ENCODE results near the gene ADAMTS10.
A peak's percentile ranks its signal among the peaks of the same experiment; 100 is the strongest.
"Not testable (repeated sequence)": the region's sequence is repeated elsewhere in the genome, so short reads cannot be mapped to it uniquely, and the experiment has no call there.

Gene ADAMTS10

DNA sequence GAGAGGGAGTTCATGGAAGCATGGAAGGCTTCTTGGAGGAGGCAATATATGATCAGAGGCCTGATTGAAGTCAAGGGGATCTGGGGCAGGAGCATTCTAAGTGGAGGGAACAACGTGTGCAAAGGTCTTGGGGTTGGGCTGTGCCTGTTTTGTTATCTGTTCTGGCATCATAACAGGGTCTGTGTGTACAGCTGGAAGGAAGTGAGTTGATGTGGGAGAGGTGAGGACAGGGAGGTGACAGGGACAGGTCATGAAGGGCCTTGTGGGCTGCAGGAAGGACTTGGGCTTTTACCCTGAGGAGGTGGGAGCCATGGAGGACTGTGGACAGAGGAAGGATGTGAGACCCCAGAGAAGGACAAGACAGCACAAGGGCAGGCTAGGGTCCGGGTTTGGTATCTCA, 18.7 kb upstream of the ADAMTS10 start:
- DNase-seq (ENCODE audit: low spot score) = no peak
- no peak for FAIRE-seq

DNA sequence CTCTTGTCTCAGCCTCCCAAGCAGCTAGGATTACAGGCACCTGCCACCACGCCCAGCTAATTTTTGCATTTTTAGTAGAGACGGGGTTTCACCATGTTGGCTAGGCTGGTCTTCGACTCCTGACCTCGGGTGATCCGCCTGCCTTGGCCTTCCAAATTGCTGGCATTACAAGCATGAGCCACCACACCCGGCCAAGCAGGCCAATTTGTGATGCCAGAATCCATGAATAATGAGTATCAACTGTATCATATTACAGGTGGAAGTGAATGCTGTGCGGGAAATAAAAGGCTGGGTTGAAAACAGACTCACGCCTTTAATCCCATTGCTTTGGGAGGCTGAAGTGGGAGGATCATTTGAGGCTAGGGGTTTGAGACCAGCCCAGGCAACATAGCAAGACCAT, 16.3 kb upstream of the ADAMTS10 start:
- FAIRE-seq (no peak), DNase-seq (ENCODE audit: low spot score) (no peak)

DNA sequence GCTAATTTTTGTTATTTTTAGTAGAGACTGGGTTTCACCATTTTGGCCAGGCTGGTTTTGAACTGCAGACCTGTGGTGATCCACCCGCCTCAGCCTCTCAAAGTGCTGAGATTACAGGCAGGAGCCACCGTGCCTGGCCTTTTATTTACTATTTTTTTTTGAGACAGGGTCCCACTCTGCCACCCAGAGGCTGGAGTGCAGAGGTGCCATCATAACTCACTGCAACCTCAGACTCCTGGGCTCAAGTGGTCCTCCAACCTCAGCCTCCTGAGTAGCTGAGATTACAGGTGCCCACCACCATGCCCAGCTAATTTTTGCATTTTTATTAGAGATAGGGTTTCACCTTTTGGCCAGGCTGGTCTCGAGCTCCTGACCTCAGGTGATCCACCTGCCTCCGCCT, 12.4 kb upstream of the ADAMTS10 start:
- FAIRE-seq; DNase-seq (ENCODE audit: low spot score): not testable (repeated sequence)

DNA sequence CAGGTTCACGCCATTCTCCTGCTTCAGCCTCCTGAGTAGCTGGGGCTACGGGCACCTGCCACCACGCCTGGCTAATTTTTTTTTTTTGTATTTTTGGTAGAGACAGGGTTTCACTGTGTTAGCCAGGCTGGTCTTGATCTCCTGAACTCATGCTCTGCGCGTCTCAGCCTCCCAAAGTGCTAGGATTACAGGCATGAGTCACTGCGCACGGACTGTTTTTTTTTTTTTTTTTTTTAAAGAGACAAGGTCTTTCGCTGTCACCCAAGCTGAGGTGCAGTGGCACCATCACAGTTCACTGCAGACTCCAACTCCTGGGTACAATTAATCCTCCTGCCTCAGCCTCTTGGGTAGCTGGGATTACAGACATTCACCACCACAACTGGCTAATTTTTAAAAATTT, 8.2 kb upstream of the ADAMTS10 start:
- FAIRE-seq = no peak
- no peak for DNase-seq (ENCODE audit: low spot score)

DNA sequence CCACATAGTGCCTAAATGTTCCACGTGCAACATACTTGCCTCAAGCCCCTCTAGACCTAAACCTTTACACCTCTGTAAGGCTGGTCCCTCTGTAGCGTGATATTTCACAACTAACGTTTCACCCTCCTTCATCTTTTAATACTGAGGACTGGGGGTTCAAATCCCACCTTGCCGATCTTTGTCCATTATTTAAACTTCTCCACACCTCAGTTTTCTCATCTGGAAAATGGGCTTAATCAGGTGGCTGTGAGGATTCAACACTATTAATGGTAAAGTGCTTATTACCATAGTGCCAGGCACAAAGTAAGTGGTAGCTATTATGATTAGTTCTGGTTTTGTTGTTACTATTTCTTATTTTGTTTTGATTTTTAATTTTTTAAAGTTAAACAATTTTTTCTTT, 7.5 kb upstream of the ADAMTS10 start:
- FAIRE-seq (no peak), DNase-seq (ENCODE audit: low spot score) (no peak)

DNA sequence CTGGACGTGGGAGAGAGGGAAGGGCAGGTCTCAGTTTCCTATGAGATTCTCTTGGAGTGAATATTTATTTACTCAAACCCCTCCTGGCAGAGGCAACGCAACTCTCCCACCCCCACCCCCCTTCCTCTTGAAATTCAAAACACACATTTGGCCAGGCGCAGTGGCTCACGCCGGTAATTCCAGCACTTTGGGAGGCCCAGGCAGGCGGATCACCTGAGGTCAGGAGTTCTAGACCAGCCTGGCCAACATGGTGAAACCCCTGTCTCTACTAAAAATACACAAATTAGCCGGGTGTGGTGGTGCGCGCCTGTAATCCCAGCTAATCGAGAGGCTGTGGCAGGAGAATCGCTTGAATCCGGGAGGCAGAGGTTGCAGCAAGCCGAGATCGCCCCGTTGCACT, 6.8 kb upstream of the ADAMTS10 start:
- not testable (repeated sequence) for FAIRE-seq; DNase-seq (ENCODE audit: low spot score)

DNA sequence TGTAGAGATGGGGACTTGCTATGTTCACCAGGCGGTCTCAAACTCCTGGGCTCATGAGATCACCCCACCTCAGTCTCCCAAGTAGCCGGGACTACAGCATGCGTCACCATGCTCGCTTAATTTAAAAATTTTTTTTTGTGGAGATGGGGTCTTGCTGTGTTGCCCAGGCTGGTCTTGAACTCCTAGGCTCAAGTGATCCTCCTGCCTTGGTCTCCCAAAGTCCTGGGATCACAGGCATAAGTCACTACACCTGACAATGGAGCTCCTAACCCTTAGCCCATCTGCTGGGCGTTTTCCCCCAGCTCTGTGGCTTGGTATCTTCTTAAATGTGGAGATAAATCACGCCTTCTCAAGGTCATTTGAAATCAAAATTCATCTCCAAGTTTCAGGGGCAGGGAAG, 6.3 kb upstream of the ADAMTS10 start:
- no peak for DNase-seq (ENCODE audit: low spot score)

DNA sequence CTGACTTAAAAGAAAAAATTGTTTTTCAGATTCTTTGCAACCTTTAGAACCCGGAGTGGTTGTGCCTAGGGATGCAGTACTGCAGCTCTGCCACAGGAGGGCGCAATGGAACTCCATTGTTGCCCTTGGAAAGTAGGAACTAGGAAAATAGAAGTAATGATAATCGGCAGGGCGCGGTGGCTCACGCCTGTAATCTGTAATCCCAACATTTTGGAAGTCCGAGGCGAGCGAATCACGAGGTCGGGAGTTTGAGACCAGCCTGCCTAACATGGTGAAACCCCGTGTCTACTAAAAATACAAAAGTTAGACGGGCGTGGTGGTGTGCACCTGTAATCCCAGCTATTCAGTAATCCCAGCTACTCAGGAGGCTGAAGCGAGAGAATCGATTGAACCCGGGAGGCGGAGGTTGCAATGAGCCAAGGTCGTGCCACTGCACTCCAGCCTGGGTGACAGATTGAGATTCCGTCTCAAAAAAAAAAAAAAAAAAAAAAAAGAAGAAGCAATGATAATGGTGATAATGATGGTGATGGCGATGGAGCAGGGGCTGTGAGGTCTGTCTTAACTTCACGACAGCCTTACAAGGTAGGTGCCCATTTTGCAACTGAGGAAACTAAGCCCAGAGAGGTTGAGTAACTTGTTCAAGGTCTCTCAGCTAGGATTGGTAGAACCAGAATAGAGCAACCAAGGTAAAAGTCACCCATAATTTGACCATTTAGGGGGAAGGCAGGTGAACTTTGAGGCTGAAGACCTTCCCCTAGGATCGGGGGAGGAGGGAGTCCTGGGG, 5.5 kb upstream of the ADAMTS10 start:
- no peak for FAIRE-seq
- no peak for DNase-seq (ENCODE audit: low spot score)

More for the DNA sequence above, 6.3 kb upstream of the ADAMTS10 start:
- FAIRE-seq = no peak

DNA sequence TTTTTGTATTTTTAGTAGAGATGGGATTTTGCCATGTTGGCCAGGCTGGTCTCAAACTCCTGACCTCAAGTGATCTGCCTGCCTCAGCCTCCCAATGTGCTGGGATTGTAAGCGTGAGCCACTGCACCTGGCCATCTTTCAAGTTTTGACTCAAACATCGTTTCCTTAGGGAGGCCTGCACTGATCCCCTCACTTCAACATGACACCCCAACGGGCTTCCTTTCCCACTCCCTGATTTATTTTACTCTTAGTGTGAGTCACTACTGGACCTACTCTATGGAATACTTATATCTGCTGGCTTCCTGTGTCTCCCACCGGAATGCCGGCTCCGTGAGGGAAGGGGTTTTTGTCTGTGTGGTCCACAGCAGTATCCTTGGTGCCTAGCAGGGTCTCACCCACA, 4.5 kb upstream of the ADAMTS10 start:
- DNase-seq (ENCODE audit: low spot score) (no peak), FAIRE-seq (no peak)

DNA sequence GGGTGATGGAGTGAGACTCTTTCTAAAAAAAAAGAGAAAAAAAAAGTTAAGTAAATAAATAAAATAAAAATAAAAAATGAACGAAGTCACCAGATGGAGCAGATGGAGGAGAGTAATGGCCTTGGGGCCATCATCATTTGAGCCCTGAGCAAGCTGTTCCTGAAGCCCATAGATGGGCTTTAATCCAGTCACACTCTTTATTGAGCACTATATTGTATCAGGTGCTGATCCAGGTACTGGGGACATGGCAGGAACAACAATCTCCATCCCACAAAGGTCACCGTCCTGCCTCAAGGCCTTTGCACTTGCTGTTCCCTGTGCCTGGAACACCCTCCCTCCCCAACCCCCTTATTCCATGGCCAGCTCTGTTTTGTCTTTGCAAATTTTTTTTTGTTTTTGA, 3.9 kb upstream of the ADAMTS10 start:
- no peak for FAIRE-seq

DNA sequence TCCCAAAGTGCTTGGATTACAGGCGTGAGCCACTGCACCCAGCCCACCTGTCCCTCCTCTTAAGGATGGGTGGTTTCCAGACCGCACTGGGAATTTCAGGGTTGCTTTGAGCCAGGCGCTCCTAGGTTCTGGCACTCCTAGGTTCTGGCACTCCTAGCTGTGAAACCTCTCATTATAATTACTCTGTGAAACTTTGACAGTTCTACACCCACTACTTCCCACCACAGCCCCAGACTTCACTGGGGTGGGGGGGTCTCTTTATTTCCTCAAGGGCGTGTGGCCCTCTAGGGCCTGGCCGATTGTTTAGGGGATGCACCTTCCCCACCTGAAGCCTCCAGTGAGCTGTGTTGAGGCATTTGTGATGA, 2.3 kb upstream of the ADAMTS10 start:
- DNase-seq (ENCODE audit: low spot score) (no peak), FAIRE-seq (no peak)

More for the DNA sequence above, 3.9 kb upstream of the ADAMTS10 start:
- no peak for DNase-seq (ENCODE audit: low spot score)

DNA sequence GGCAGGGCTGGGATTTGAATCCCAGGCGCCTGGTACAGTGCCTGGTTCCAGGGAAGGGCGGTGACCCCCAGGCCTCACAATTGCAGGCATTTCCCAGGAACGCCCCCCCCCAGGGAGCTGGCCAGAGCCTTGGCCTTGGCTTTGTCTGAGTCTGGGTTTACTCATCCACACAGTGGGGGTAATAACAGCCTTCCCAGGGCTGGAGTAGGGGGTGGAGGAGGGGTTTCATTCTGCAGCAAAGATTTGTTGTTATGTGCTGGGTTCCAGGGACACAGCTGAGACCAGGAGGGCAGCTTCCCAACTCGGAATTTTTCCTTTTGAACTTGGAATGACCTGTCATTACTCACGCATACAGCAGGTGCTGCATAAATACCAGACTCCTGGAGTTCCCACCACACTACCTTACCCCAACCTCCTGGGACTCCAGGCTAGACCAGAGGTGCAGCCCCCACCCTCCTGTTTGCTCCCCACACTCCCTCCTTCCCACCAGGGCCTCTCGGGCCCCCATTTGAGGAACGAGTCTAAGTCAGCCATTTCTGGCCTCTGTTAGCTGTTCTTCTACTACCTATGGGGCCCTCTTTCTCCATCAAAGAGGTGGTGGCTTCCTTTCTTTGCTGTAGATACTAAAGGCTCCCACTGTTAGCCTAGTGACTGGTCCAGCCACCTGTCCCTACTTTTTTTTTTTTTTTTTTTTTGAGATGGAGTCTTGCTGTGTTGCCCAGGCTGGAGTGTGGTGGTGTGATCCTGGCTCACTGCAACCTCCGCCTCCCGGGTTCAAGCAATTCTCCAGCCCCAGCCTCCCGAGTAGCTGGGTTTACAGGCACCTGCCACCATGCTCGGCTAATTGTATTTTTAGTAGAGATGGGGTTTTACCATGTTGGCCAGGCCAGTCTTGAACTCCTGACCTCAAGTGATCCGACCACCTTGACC, 1.6 kb upstream of the ADAMTS10 start:
- FAIRE-seq (no peak), DNase-seq (ENCODE audit: low spot score) (peak; percentile 58)

DNA sequence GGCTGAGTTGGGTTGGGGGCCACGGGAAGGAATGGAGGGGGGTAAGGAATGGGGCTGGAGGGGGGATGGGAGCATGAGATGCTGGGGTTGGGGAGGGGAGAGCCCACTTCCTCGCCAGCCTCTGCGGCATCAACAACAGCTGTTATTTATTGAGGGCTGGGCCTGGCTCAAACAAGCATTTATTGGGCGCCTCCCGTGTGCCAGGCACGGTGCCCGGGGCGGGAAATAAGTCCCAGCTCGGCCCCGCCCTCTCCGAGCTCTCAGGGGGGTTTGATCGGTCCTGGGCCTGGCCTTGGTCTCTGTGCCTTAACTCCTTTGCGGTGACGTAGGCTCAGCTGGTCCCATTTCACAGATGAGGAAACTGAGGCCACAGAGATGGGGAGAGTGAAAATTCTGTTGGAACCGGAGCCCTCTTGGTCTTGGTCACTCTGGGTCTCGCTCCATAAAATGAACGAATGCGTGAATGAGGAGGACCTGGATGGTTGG, 919 bp upstream of the ADAMTS10 start:
- FAIRE-seq = no peak

DNA sequence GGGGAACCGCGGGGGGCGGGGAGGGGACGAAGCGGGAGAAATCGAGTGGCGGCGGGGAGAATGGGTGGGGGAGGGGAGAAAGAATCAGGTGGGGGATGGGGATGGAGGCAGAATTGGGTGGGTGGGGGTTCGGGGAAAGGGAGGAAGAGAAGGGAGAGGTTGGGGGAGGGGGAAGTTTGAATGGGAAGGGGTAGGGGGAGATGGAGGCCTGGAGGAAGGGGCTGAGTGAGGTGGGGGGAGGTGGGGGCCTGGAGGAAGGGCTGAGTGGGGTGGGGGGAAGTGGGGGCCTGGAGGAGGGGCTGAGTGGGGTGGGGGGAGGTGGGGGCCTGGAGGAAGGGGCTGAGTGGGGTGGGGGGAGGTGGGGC, 403 bp upstream of the ADAMTS10 start:
- FAIRE-seq (no peak), DNase-seq (ENCODE audit: low spot score) (no peak)

More for the DNA sequence above, 919 bp upstream of the ADAMTS10 start:
- DNase-seq (ENCODE audit: low spot score) = no peak

DNA sequence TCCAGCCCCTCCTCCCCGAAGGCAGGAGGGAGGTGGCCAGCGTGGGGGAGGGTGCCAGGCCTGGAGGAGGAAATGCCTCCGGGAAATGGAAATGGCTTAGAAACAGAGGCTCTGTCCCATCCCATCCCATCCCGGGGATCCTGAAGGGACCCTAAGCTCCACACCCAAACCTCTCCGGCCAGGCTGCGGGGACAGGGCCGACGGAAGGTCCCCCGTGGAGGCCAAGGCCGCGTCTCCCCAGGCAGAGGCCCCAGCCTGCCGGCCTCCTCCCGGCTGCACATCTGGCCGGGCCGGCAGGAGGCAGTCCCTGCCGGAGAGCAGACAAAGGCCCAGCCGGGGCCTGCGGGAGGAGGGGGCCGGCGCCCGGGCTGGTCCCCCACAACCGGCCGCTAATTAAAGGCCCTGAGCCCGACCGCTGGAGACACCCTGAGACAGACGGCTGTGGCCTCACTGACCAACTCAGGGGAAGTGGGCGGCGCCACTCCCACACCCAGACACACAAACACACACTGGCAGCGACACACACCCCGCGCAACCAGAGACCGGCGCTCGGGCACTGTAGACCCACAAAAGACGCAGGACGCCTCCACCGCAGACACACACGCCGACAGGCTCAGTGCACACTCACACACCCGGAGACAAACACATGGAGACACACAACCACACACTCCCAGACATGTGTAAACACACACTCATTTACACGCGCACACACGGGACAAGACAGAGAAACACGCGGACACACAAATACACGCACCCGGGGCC, 1.1 kb downstream of the ADAMTS10 start:
- FAIRE-seq = no peak

DNA sequence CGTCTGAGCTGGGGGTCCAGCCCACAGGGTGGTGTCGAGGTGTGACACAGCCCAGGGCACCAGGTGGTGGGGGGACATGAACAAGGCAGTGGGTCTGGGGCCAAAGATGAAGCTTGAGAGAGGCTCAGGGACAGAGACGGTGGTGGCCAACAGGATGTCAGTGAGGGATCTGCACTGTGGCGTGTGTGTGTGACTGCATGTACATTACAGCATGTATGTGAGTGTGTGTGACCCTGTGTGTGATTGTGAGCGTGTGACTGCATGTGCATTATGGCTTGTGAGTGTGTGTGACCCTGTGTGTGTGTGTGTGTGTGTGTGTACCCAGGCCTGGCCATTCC, 1.6 kb downstream of the ADAMTS10 start:
- FAIRE-seq (no peak), DNase-seq (ENCODE audit: low spot score) (no peak)

More for the DNA sequence above, 1.1 kb downstream of the ADAMTS10 start:
- peak; percentile 68 for DNase-seq (ENCODE audit: low spot score)

DNA sequence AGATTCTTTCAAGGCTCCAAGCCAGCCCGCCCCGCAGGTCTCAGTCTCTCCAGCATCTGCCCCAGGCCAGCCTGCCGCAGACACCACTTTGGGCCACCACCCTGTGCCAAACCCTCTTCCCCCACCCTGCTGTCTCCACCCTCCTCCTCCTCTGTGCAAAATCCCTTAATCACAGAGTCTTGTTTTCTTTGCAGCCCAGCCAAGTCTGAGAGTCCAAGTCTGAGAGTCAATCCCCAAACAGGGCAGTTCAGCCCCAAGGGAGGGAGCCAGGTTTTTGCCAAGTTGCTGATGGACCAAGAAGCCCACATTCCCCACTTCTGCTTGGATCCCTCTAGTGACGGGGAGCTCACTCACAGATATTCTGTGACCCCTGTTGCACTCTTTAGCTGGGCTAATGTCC, 3.1 kb downstream of the ADAMTS10 start:
- no peak for FAIRE-seq
- DNase-seq (ENCODE audit: low spot score) = no peak

DNA sequence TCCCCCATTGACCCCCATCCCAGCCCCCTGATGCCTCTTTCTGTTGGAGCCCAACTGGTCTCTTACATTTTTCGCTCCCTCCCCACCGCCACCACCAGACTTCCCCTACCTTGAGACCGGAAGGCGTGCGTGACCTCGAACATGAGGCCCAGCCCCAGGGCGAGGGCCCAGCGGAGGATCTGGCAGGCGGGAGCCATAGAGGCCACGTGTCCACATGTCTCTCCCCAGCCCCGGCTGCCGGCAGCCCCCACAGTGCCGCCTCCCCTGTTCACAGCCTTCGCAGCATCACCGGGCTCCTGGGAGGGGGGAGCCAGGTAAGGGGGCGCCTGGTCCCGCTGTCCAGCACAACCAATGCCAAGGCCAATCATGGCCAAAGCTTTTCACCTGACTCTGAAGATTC, 5.0 kb downstream of the ADAMTS10 start:
- no peak for FAIRE-seq
- no peak for DNase-seq (ENCODE audit: low spot score)

DNA sequence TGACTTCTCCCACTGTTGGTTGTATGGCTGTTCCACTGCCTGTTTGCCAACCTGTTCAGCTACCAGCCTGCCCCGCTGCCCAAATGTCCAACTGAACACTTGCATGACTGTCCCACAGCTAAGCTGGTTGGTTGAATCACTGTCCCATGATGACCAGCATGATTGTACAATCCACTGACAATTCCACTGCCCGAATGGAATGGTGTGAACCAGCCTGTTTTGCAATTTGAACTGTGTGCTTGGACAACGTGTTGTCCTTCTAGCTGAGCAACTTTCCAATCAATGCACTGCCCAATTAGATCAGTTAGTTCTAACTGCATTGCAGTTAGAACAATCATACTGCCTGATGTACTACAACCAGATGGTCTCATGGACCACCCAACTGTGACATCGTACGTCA, 8.7 kb downstream of the ADAMTS10 start:
- no peak for DNase-seq (ENCODE audit: low spot score)

DNA sequence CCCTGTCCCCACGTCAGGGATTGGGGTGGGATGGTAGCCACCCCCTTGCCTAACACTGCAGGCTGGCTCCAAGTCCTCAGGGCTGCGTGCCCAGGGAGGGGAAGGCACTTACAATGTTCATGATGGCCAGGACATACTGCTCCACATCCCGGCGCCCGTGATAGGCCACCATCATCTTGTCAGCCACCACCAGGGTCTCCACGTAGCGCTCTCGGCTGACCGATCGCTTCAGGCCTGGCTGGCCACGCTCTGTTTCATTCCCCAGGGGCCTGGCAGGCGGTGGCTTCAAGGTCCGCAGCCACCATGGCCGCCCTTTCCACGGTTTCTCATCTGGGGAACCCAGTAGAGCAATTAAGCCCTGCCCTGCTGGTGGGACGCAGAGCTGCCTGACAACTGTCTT, 9.7 kb downstream of the ADAMTS10 start:
- FAIRE-seq (no peak), DNase-seq (ENCODE audit: low spot score) (no peak)

More for the DNA sequence above, 8.7 kb downstream of the ADAMTS10 start:
- no peak for FAIRE-seq

DNA sequence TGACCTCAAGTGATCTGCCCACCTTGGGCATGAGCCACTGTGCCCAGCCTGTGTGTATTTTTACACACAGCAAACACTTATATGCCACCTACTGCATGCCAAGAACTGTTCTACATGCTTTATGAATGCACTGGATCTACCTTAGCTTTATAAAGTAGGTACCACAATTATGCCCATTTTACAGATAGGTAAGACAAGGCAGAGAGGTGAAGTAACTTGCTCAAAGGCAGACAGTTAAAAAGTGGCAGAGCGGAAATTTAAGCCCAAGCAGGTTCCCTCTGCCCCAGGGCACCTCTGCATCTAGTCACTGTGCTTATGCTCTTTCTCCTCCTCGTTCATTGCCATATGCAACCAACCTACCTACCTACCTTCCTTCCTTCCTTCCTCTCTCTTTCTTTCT, 10.5 kb downstream of the ADAMTS10 start:
- FAIRE-seq = no peak
- DNase-seq (ENCODE audit: low spot score) = no peak

DNA sequence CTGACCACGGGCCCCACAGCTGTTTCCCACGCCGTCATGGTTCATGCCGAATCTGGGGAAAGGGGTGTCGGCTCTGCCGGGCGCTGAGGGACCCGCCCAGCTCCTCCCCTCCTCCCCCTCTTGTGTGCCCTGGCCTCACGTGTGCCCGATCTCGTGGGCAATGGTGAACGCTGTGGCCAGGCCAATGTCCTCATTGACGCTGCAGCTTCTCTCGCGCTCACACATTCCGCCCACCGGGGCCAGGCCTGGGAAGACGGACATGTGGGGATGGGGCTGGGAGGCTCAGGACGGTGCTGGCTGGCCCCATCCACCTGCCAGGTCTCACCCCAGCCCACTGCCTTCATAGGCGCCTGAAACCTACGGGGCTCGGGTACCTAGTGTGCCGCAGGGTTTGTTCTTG, 14.3 kb downstream of the ADAMTS10 start:
- FAIRE-seq = no peak
- no peak for DNase-seq (ENCODE audit: low spot score)
